KOPT-K1 (cell line): ENCODE results near the gene CHCHD10.

Experiments used
- H3K27ac ChIP-seq: fragments of 200-600 bp; sonication (generic); 2 replicates; pipeline ENCODE4 v1.5.1; 2016; ENCODE audit warnings: antibody characterized with exemption, mild to moderate bottlenecking, low read depth, low read length; ENCODE audit not compliant: poor library complexity, severe bottlenecking
- H3K36me3 ChIP-seq: fragments of 200-600 bp; sonication (generic); 2 replicates; pipeline ENCODE4 v1.5.1; 2017; ENCODE audit warnings: antibody characterized with exemption, mild to moderate bottlenecking, low read length, moderate library complexity; ENCODE audit not compliant: insufficient read depth
- H3K9me3 ChIP-seq: fragments of 200-600 bp; sonication (generic); 2 replicates; pipeline ENCODE4 v1.5.1; 2017; ENCODE audit warnings: antibody characterized with exemption, low read length, mild to moderate bottlenecking; ENCODE audit not compliant: insufficient read depth, poor library complexity, severe bottlenecking

CHCHD10 gene

DNA sequence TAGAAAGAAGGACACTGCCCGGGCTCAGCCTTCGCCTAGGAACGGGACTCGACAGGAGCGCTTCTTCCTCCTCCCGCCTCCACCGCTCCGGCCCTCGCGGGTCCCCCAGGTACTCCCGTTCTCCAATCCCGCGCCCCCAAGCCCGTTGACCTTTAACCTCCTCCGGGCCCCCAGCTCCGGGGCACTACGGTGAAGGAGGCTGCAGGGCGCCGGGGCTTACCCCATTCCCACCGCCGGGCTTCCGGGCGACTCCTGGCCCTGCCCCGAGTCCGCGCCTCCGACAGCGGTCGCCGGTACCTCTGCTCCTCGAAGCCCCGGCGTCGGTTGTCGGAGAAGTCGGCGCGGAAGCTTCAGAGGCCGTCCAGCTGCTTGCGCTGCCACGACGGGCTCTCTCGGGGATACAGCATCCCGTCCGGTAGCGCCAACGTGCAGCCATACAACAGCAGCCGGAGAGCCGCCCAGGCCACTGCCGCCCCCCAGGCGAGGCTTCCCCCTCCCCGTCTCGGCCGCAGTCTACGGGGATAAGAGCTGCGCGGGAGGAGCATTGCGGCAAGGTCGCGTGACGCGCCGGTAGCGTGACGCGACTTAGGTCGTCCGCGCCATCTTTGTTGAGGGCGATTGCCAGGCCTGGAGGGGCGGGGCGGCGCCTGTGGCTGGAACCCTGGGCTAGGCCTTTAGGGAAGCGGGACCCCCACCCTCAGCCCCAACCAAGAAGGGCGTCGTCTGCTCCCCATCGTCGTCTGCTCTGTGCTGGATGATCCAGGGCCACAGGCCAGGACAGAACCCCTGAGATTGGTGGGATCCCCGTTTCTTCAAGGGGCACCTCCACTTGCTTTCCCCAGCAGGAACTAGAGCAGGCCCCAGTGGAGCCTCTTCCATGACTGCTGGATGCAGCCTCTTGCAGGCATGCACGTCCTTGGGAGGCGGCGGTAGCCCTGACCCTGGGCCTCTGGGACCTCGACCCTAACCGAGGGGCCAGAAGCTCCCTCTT is 50.7 kb downstream of the CHCHD10 start:
- Histone ChIP-seq H3K27ac (peak overlapping the region; percentile 83), H3K9me3 (no peaks in the 10 kb centered on the region), H3K36me3 (peaks cover 31% of the 10 kb centered on the region)
